Thyroid gland (tissue), 4 donors: Measurements from ENCODE around the gene BLNK. TPM values are rescaled to one million over a fixed set of nuclear protein-coding genes. Genes with fewer than 3 reads are reported as not detected.

ENCODE experiments used
- DNase-seq, 2 donors: peaks; one replicate each; pipeline ENCODE4 v3.0.0-alpha.2; 2019
- H3K27ac ChIP-seq, 3 donors: fragments of 200-600 bp; sonication (generic); 1 replicate in 2 of 3; 2 replicates in 1 of 3; pipeline ENCODE4 v1.5.1; 2016 to 2019; ENCODE audit warnings: mild to moderate bottlenecking in 1 of 3, moderate library complexity in 1 of 3
- H3K27me3 ChIP-seq: fragments of 200-600 bp; sonication (generic); one replicate; pipeline ENCODE4 v1.5.1; 2019
- H3K36me3 ChIP-seq, 2 donors: fragments of 200-600 bp; sonication (generic); one replicate each; pipeline ENCODE4 v1.5.1; 2016 to 2019
- H3K4me1 ChIP-seq, 2 donors: fragments of 200-600 bp; sonication (generic); one replicate each; pipeline ENCODE4 v1.5.1; 2017 to 2019
- H3K4me3 ChIP-seq, 3 donors: fragments of 200-600 bp; sonication (generic); replicated peaks in 1 of 3; 1 replicate in 2 of 3; 2 replicates in 1 of 3; pipeline ENCODE4 v1.5.1; 2016; ENCODE audit warnings: mild to moderate bottlenecking in 1 of 3
- H3K9me3 ChIP-seq: fragments of 200-600 bp; sonication (generic); one replicate; pipeline ENCODE4 v1.5.1; 2017
- POLR2A ChIP-seq, 2 donors: fragments of 450-650 bp; IDR thresholded peaks; one replicate each; pipeline ENCODE4 v1.6.1; 2017; ENCODE audit warnings: antibody characterized with exemption in 2 of 2, mild to moderate bottlenecking in 2 of 2, moderate library complexity in 1 of 2
- WGBS, 2 donors: methylation state at CpG; one replicate each; pipeline ENCODE4 v1.1.5; 2017; 5-methylcytosine and 5-hydroxymethylcytosine counted together
- intact Hi-C: fragments of 100-400 bp; cut with DNase I; formaldehyde crosslinking; loops from one replicate; pipeline ENCODE4 v1.15.1; 2023
- total RNA-seq, 4 donors: library from RNA; depleted of rRNA; stranded (reverse); fragments of >200 nt; gene quantifications; one replicate each; pipeline ENCODE4 v1.2.3, GENCODE V29; 2016
- TF ChIP-seq, protein P1 (sequence below), 6 experiments: fragments of 200-600 bp in 3 of 6; fragments of 450-650 bp in 3 of 6; sonication (generic) in 3 of 6; IDR thresholded peaks; one replicate each; pipeline ENCODE4 v1.5.1; 2016 to 2019; ENCODE audit warnings: antibody characterized with exemption in 6 of 6, mild to moderate bottlenecking in 2 of 6, inconsistent platforms in 1 of 6, moderate library complexity in 1 of 6

Gene BLNK
- total RNA-seq, 4 donors from 2014 or later: 5.8 to 36.9 (median 25.7) TPM

DNA sequence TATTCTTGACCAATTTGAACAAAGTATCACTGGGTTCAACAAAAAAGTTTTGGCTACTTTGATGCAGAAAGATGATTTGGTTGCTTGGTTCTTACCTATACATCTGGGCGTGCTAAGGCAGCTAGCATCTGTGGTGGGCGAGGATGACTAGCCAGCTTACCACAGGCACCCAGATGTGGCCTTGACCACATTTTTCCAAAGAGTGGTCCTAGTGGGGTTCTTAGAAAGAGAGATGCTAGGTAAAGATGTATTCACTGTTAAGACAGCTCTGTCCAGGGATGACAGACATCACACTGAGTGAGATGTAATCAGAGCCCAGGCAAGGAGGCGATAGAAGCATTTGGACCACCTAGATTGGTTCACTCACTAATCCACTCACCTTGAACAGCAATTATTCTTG lies 33.6 kb upstream of the BLNK start:
- no peak overlapping the region for H3K27ac ChIP-seq
- H3K4me1 ChIP-seq: peaks cover 10 to 14% of the 10 kb centered on the region in 2 donors
- no peak for DNase-seq
- no peaks in the 10 kb centered on the region for H3K27me3 ChIP-seq
- TF ChIP-seq, protein P1, sequence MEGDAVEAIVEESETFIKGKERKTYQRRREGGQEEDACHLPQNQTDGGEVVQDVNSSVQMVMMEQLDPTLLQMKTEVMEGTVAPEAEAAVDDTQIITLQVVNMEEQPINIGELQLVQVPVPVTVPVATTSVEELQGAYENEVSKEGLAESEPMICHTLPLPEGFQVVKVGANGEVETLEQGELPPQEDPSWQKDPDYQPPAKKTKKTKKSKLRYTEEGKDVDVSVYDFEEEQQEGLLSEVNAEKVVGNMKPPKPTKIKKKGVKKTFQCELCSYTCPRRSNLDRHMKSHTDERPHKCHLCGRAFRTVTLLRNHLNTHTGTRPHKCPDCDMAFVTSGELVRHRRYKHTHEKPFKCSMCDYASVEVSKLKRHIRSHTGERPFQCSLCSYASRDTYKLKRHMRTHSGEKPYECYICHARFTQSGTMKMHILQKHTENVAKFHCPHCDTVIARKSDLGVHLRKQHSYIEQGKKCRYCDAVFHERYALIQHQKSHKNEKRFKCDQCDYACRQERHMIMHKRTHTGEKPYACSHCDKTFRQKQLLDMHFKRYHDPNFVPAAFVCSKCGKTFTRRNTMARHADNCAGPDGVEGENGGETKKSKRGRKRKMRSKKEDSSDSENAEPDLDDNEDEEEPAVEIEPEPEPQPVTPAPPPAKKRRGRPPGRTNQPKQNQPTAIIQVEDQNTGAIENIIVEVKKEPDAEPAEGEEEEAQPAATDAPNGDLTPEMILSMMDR (IDR thresholded peaks at IDR 0.05): no peak
- no peak for TF ChIP-seq POLR2A (IDR thresholded peaks at IDR 0.05)
- H3K9me3 ChIP-seq: no peaks in the 10 kb centered on the region
- 96 to 99% methylated on average over 3 of the region's 3 CpGs for WGBS, 2 donors
- no peaks in the 10 kb centered on the region for H3K36me3 ChIP-seq
- H3K4me3 ChIP-seq: no peak overlapping the region
- intact Hi-C loops: no loop called here

DNA sequence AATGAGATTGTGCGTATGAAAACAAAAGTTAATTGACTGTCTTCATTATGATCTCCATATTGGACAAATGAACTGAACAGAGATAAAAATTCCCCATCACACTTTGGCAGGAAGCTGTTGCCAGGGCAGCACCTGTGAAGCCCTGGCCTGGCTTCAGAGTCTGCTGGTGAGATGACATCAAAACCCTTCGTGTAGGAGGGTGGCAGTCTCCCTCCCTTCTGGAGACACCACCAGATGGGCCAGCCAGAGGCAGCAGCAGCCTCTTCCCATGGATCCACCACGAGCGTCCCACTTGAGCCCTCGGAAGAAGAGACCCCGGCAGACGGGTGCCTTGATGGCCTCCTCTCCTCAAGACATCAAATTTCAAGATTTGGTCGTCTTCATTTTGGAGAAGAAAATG lies 32.9 kb upstream of the BLNK start, which contains the start of gene DNTT:
DNTT (plus strand) TSS at position 205 of the 400 bp plus-strand sequence; CDS start at position 269, 64 bp downstream.
- intact Hi-C loops: no loop called here

DNA sequence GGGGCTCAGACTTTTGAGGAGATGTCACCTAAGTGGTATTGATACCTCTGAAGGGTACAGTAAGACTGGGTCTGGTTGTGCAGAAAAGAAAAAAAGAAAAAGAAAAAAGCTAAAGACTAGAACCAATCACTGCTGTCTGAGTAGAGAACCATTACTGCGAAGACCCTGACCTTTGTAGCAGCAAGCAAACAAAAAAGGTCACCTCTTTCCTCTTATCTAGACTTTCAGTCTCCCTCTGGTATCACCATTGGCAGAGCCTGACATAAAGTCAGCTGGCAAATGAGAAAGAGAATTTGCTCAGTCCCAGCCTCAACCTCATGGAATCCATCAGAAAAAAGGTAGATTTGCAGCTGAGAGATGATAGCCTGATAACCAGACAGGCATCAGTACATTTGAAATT lies 30.2 kb upstream of the BLNK start:
- Histone ChIP-seq H3K36me3 (no peaks in the 10 kb centered on the region), H3K27ac (no peak overlapping the region), H3K4me3 (no peak overlapping the region), H3K9me3 (no peaks in the 10 kb centered on the region), H3K4me1 (no peaks in the 10 kb centered on the region), H3K27me3 (no peaks in the 10 kb centered on the region)
- WGBS, 2 donors: 71 to 82% methylated on average over 1 of the region's 1 CpG
- no peak for TF ChIP-seq POLR2A (IDR thresholded peaks at IDR 0.05)
- TF ChIP-seq, protein P1 (IDR thresholded peaks at IDR 0.05): no peak
- intact Hi-C loops: no loop called here
- no peak for DNase-seq

More for the DNA sequence above, 32.9 kb upstream of the BLNK start, which contains the start of gene DNTT:
- Histone ChIP-seq H3K27ac (no peak within 1 kb of the TSS), H3K4me1 (peaks cover 3 to 6% of the 10 kb centered on the region in 2 donors), H3K36me3 (no peaks in the 10 kb centered on the region), H3K9me3 (no peaks in the 10 kb centered on the region), H3K4me3 (no peak within 1 kb of the TSS), H3K27me3 (no peaks in the 10 kb centered on the region)
- TF ChIP-seq, protein P1 (IDR thresholded peaks at IDR 0.05): no peak
- TF ChIP-seq POLR2A (IDR thresholded peaks at IDR 0.05): no peak
- no peak for DNase-seq
- 81 to 88% methylated on average over 8 of the region's 8 CpGs for WGBS, 2 donors

DNA sequence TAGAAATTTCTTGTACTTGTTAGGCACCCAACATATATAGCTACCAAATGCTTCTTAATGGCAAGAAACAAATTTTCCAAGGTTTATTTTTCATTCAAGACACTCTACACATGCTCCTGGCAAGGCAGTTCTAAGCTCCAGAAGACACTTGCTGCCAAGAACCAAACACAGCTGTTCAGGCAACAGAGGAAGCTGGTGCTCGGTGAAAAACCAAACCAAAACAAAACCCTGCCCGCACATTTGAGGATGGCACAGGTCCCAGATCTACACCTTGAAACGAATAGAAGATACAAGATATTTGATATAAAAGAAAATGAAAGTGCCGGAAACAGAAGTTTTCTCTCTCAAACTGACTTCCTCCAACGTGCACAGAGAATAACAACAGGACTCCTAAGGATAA lies 28.0 kb upstream of the BLNK start:
- Histone ChIP-seq H3K27me3 (no peaks in the 10 kb centered on the region), H3K9me3 (no peaks in the 10 kb centered on the region), H3K4me1 (no peaks in the 10 kb centered on the region), H3K4me3 (no peak overlapping the region), H3K36me3 (no peaks in the 10 kb centered on the region), H3K27ac (no peak overlapping the region)
- DNase-seq: peak in 1 of 2 donors; percentile 30
- TF ChIP-seq, protein P1 (IDR thresholded peaks at IDR 0.05): no peak
- TF ChIP-seq POLR2A (IDR thresholded peaks at IDR 0.05): no peak
- intact Hi-C loops: no loop called here
- WGBS, 2 donors: 26 to 42% methylated on average over 5 of the region's 5 CpGs

DNA sequence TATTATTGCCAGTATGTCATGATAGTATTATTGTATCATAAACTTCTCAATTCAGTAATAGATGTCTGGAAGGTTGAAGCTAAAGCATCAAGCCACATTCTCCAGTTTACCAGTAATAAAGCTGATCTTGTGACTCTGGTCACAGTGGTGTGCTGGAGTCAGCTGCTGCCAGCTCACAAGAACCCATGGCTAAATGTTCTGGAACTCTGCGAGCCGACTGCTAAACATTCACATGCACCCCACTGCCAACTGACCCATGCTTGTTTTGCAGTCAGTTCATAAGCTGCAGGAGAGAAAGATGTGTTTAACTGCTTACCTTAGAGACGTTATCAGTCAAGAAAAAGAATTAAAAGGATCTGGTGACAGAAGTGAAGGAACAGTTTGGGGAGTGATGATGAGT lies 27.0 kb upstream of the BLNK start:
- no peak overlapping the region for H3K27ac ChIP-seq
- TF ChIP-seq, protein P1 (IDR thresholded peaks at IDR 0.05): no peak
- TF ChIP-seq POLR2A (IDR thresholded peaks at IDR 0.05): no peak
- H3K4me3 ChIP-seq: no peak overlapping the region
- DNase-seq: no peak
- H3K4me1 ChIP-seq: no peaks in the 10 kb centered on the region
- 88 to 90% methylated on average over 3 of the region's 3 CpGs for WGBS, 2 donors
- no peaks in the 10 kb centered on the region for H3K9me3 ChIP-seq
- intact Hi-C loops: no loop called here
- H3K27me3 ChIP-seq: no peaks in the 10 kb centered on the region
- no peaks in the 10 kb centered on the region for H3K36me3 ChIP-seq
